Measurements from ENCODE around the gene RBP5.

Gene RBP5

GRCh38 chr12:7128681-7129286, at the start of gene RBP5:
RBP5 (minus strand) TSS chr12:7128889; CDS start chr12:7128775, 114 bp downstream.
- DNase-seq: no peak

- no peak for DNase-seq
Observed at GRCh38 chr12:7178481-7178880, 49.8 kb upstream of the RBP5 start.

- no peak for DNase-seq
Observed at GRCh38 chr12:7176595-7176994, 47.9 kb upstream of the RBP5 start.

- DNase-seq: no peak
Observed at GRCh38 chr12:7175493-7175892, 46.8 kb upstream of the RBP5 start.

GRCh38 chr12:7171854-7172253, 43.2 kb upstream of the RBP5 start:
- DNase-seq: no peak

GRCh38 chr12:7169951-7170350, 41.3 kb upstream of the RBP5 start:
- no peak for DNase-seq

- peak; percentile 25 for DNase-seq
Observed at GRCh38 chr12:7162691-7163114, 34.0 kb upstream of the RBP5 start.

GRCh38 chr12:7161811-7162210, 33.1 kb upstream of the RBP5 start:
- no peak for DNase-seq

- no peak for DNase-seq
Observed at GRCh38 chr12:7161327-7161726, 32.6 kb upstream of the RBP5 start.

- DNase-seq: no peak
Observed at GRCh38 chr12:7160183-7160582, 31.5 kb upstream of the RBP5 start.

GRCh38 chr12:7158781-7159609, 30.3 kb upstream of the RBP5 start:
- no peak for DNase-seq

- DNase-seq: no peak
Observed at GRCh38 chr12:7157391-7157790, 28.7 kb upstream of the RBP5 start.

GRCh38 chr12:7156259-7157197, 27.8 kb upstream of the RBP5 start:
- no peak for DNase-seq

GRCh38 chr12:7155471-7156034, 26.9 kb upstream of the RBP5 start:
- no peak for DNase-seq

GRCh38 chr12:7154901-7155470, 26.3 kb upstream of the RBP5 start:
- no peak for DNase-seq

GRCh38 chr12:7154042-7154441, 25.4 kb upstream of the RBP5 start:
- no peak for DNase-seq

GRCh38 chr12:7152818-7153217, 24.1 kb upstream of the RBP5 start:
- DNase-seq: no peak

GRCh38 chr12:7151532-7151931, 22.8 kb upstream of the RBP5 start:
- DNase-seq: no peak

GRCh38 chr12:7150841-7151240, 22.2 kb upstream of the RBP5 start:
- DNase-seq: no peak

GRCh38 chr12:7150356-7150755, 21.7 kb upstream of the RBP5 start:
- no peak for DNase-seq

GRCh38 chr12:7146906-7147305, 18.2 kb upstream of the RBP5 start:
- no peak for DNase-seq

GRCh38 chr12:7146228-7146627, 17.5 kb upstream of the RBP5 start:
- no peak for DNase-seq

GRCh38 chr12:7145671-7146070, 17.0 kb upstream of the RBP5 start:
- DNase-seq: no peak
